ENCODE data around the gene SCGB1D1. TPM values are rescaled to one million over a fixed set of nuclear protein-coding genes. Genes with fewer than 3 reads are reported as not detected.
"Not testable (repeated sequence)": the region's sequence is repeated elsewhere in the genome, so short reads cannot be mapped to it uniquely, and the experiment has no call there.

SCGB1D1 gene
- total RNA-seq, 6 experiments from 2014 or later, result not detected

DNA sequence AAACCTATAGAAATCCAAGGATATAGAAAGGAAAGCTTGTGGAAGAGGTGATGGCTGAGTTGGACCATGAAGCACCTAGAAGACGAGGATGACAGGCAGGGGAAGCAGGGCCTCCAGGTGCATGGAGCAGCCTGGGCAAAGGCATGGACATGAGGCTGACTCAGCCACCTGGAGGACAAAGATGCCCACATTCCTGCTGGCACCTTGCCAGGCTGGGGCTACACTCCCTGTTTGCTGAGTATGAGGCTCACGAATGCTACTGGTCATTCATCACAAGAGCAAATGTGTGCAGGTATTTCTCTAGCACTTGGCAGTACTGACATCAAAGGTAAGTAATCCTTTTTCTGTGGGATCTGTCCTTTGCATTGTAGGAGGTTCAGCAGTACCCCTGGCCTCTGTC, 11.4 kb downstream of the SCGB1D1 start:
- ATAC-seq (no peak), DNase-seq (no peak)
- H3K4me3 ChIP-seq, result no peak overlapping the region
- H3K36me3 ChIP-seq, result no peaks in the 10 kb centered on the region
- H3K27ac ChIP-seq, result no peak overlapping the region
- H3K9me3 ChIP-seq, result no peaks in the 10 kb centered on the region
- no peaks in the 10 kb centered on the region for H3K4me1 ChIP-seq
- no peaks in the 10 kb centered on the region for H3K27me3 ChIP-seq
- no peak for TF ChIP-seq POLR2A (IDR thresholded peaks at IDR 0.05)
- TF ChIP-seq, protein P1, sequence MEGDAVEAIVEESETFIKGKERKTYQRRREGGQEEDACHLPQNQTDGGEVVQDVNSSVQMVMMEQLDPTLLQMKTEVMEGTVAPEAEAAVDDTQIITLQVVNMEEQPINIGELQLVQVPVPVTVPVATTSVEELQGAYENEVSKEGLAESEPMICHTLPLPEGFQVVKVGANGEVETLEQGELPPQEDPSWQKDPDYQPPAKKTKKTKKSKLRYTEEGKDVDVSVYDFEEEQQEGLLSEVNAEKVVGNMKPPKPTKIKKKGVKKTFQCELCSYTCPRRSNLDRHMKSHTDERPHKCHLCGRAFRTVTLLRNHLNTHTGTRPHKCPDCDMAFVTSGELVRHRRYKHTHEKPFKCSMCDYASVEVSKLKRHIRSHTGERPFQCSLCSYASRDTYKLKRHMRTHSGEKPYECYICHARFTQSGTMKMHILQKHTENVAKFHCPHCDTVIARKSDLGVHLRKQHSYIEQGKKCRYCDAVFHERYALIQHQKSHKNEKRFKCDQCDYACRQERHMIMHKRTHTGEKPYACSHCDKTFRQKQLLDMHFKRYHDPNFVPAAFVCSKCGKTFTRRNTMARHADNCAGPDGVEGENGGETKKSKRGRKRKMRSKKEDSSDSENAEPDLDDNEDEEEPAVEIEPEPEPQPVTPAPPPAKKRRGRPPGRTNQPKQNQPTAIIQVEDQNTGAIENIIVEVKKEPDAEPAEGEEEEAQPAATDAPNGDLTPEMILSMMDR (IDR thresholded peaks at IDR 0.05), result no peak
- WGBS (ENCODE audit: insufficient coverage, low coverage, low lambda C conversion rate, missing lambda C conversion rate), result 61% methylated on average over 2 of the region's 2 CpGs
- intact Hi-C loops (cut with DNase I), result no loop called here

DNA sequence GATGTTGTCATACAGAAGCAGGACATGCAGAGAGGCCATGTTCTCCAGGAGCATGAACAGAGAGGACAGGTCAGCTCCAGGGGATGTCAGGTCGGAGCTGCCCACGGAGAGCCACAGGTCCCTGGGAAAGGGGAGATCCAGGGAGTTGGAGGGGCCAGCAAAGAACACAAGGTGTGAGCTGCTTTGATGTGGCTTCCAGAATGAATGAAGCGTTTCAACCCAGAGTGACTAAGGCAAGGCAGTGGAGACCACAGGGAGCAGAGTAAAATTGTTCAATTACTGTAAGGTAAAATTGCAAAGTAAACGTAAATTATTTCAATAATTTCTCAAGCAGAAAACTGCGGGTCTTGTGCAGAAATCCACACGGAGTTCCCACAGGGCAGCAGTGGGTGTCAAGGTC, 12.9 kb downstream of the SCGB1D1 start:
- intact Hi-C loops (cut with DNase I), result no loop called here
- H3K4me1 ChIP-seq, result no peaks in the 10 kb centered on the region
- H3K36me3 ChIP-seq, result no peaks in the 10 kb centered on the region
- no peaks in the 10 kb centered on the region for H3K9me3 ChIP-seq
- no peaks in the 10 kb centered on the region for H3K27me3 ChIP-seq
- no peak overlapping the region for H3K27ac ChIP-seq
- no peak for DNase-seq
- TF ChIP-seq POLR2A (IDR thresholded peaks at IDR 0.05), result no peak
- TF ChIP-seq, protein P1 (IDR thresholded peaks at IDR 0.05), result no peak
- WGBS (ENCODE audit: insufficient coverage, low coverage, low lambda C conversion rate, missing lambda C conversion rate), result 42% methylated on average over 3 of the region's 6 CpGs
- no peak for ATAC-seq
- H3K4me3 ChIP-seq, result no peak overlapping the region

DNA sequence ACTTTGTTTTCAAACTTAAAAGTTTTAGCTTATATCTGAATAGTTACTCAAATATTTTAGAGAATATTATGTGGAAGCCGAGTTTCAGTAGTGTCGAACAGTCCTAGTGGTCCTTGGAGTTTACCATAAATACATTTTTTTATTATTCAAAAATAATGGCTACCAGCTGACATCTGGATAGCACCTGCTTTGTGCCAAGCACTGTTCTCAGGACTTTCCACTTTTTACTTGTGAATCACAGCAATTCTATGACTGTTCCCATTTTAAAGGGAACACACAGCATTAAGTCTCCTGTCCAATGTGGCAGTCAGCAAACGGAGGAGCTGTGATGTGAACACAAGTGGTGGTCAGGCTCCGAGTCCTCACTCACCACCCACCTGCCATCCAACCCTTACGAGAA, 14.4 kb downstream of the SCGB1D1 start:
- ATAC-seq, result no peak

DNA sequence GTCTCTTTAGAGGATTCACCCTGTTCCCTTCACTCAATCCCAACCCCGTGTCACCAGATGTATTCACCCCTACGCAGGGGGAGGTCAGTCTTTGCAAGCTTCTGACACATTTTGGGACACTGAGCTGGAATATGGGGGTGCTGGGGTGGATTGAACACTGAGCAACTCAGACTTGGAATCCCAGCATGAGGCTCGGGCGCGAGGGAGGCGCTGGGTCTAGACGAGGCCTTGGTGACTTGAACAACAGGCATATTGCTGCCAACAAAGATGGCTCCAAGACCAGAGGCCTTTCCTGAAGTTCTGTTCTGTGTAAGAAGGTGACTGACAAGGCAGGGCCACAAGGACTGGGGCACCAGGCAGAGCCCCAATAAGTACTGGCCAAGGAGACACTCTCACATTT, 15.4 kb downstream of the SCGB1D1 start:
- intact Hi-C loops (cut with DNase I), result no loop called here
- H3K27ac ChIP-seq, result no peak overlapping the region
- no peaks in the 10 kb centered on the region for H3K27me3 ChIP-seq
- H3K4me3 ChIP-seq, result no peak overlapping the region
- WGBS (ENCODE audit: insufficient coverage, low coverage, low lambda C conversion rate, missing lambda C conversion rate), result 73% methylated on average over 3 of the region's 7 CpGs
- no peak for TF ChIP-seq POLR2A (IDR thresholded peaks at IDR 0.05)
- TF ChIP-seq, protein P1 (IDR thresholded peaks at IDR 0.05), result no peak
- H3K4me1 ChIP-seq, result peaks cover 0 to 4% (median 0%) of the 10 kb centered on the region in 4 donors
- no peaks in the 10 kb centered on the region for H3K9me3 ChIP-seq
- ATAC-seq (no peak), DNase-seq (no peak)
- no peaks in the 10 kb centered on the region for H3K36me3 ChIP-seq

More for the DNA sequence above, 14.4 kb downstream of the SCGB1D1 start:
- WGBS (ENCODE audit: insufficient coverage, low coverage, low lambda C conversion rate, missing lambda C conversion rate), result 69% methylated on average over 3 of the region's 5 CpGs
- no peaks in the 10 kb centered on the region for H3K36me3 ChIP-seq
- H3K27me3 ChIP-seq, result no peaks in the 10 kb centered on the region
- H3K9me3 ChIP-seq, result no peaks in the 10 kb centered on the region
- H3K4me1 ChIP-seq, result peaks cover 0 to 4% (median 0%) of the 10 kb centered on the region in 4 donors
- TF ChIP-seq POLR2A (IDR thresholded peaks at IDR 0.05), result no peak
- TF ChIP-seq, protein P1 (IDR thresholded peaks at IDR 0.05), result no peak
- intact Hi-C loops (cut with DNase I), result no loop called here
- H3K4me3 ChIP-seq, result no peak overlapping the region
- no peak for DNase-seq
- H3K27ac ChIP-seq, result no peak overlapping the region

DNA sequence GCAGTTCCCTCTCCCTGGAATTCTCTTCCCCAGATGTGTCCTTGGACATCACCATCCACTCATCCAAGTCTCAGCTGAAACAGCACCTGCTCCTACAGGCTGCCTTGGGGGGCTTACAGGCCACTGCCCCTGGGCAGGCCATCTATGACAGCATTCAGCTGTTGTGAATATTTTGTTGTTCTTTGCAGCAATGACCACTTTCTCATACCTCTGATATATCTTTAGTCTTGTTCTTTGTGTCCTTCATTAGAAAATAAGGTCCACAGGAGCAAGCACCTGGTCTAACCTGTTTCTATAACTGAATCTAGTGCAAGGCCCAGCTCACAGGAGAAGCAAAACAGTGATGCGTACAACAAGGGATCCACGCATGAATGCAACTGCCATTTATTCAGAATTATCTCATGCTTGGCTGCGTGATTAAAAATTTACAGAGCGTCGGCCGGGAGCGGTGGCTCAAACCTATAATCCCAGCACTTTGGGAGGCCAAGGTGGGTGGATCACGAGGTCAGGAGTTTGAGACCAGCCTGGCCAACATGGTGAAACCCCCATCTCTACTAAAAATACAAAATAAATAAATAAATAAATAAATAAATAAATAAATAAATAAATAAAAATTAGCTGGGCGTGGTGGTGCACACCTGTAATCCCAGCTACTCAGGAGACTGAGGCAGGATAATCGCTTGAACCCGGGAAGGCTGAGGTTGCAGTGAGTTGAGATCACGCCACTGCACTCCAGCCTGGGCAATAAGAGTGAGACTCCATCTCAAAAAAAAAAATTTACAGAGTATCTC, 16.5 kb downstream of the SCGB1D1 start:
- WGBS (ENCODE audit: insufficient coverage, low coverage, low lambda C conversion rate, missing lambda C conversion rate), result 87% methylated on average over 12 of the region's 12 CpGs
- H3K9me3 ChIP-seq; H3K36me3 ChIP-seq; H3K4me3 ChIP-seq; ATAC-seq; H3K27me3 ChIP-seq; DNase-seq; H3K27ac ChIP-seq; intact Hi-C loops (cut with DNase I); H3K4me1 ChIP-seq: not testable (repeated sequence)
